NCI-H2081 (cell line): ENCODE data around the gene TEN1.

Source experiments
- DNase-seq, 2 experiments: peaks; one replicate each; lab custom pipeline; 2025; lab: John Stamatoyannopoulos, UW

Gene TEN1

GRCh38 chr17:76007131-76007849, 28.2 kb downstream of the TEN1 start:
- no peak for DNase-seq

- DNase-seq: no peak
These were observed 28.8 kb downstream of the TEN1 start for GRCh38 chr17:76007850-76008165.

GRCh38 chr17:76008208-76008607, 29.2 kb downstream of the TEN1 start:
- no peak for DNase-seq

GRCh38 chr17:76008630-76009425, 29.8 kb downstream of the TEN1 start:
- no peak for DNase-seq

GRCh38 chr17:76009447-76009846, 30.4 kb downstream of the TEN1 start:
- DNase-seq: no peak

- no peak for DNase-seq
These were observed 31.1 kb downstream of the TEN1 start for GRCh38 chr17:76009969-76010661.

GRCh38 chr17:76011951-76012350, 32.9 kb downstream of the TEN1 start:
- no peak for DNase-seq

- no peak for DNase-seq
These were observed 34.4 kb downstream of the TEN1 start for GRCh38 chr17:76013377-76013932.

GRCh38 chr17:76014100-76014924, 35.3 kb downstream of the TEN1 start:
- peak; percentile 90 for DNase-seq

GRCh38 chr17:76014925-76015261, 35.9 kb downstream of the TEN1 start:
- peak; percentile 16 to 57 for DNase-seq

GRCh38 chr17:76017481-76018339, 38.7 kb downstream of the TEN1 start:
- no peak for DNase-seq

- no peak for DNase-seq
These were observed 39.3 kb downstream of the TEN1 start for GRCh38 chr17:76018340-76018680.

- no peak for DNase-seq
These were observed 39.8 kb downstream of the TEN1 start for GRCh38 chr17:76018801-76019200.

GRCh38 chr17:76019833-76020467, 40.9 kb downstream of the TEN1 start:
- DNase-seq: no peak

- DNase-seq: no peak
These were observed 43.2 kb downstream of the TEN1 start for GRCh38 chr17:76022285-76022684.

- no peak for DNase-seq
These were observed 44.2 kb downstream of the TEN1 start for GRCh38 chr17:76022973-76023899.

GRCh38 chr17:76023900-76024237, 44.8 kb downstream of the TEN1 start:
- no peak for DNase-seq

GRCh38 chr17:76024353-76024752, 45.3 kb downstream of the TEN1 start:
- no peak for DNase-seq

- DNase-seq: no peak
These were observed 46.3 kb downstream of the TEN1 start for GRCh38 chr17:76025294-76025693.

GRCh38 chr17:76026714-76027158, 47.7 kb downstream of the TEN1 start:
- DNase-seq: no peak
